ENCODE measurements around the gene CELSR1. TPM values are rescaled to one million over a fixed set of nuclear protein-coding genes. Genes with fewer than 3 reads are reported as not detected.

CELSR1 gene
- total RNA-seq, 1 experiment from 2014 or later: 14.2 TPM

- H3K36me3 ChIP-seq (ENCODE audit: low read depth, low read length): peaks cover 5% of the 10 kb centered on the region; the same call in 1 of the 2 replicates
- no peaks in the 10 kb centered on the region for H3K27me3 ChIP-seq (ENCODE audit: low read length)
- no peaks in the 10 kb centered on the region for H3K79me2 ChIP-seq (ENCODE audit: low read length)
- POLR2A ChIA-PET (ENCODE audit: unreplicated experiment): no interaction called here
- no peak overlapping the region for H3K4me3 ChIP-seq (ENCODE audit: low read length)
- BruUV-seq (replicated peaks): no TSS peak
- H3K9me2 ChIP-seq (replicated peaks; ENCODE audit: low read length): no peaks in the 10 kb centered on the region
- no peaks in the 10 kb centered on the region for H4K20me1 ChIP-seq (ENCODE audit: low read length)
- H3K9ac ChIP-seq (ENCODE audit: low read length): no peak overlapping the region
- H3K4me1 ChIP-seq (ENCODE audit: insufficient read depth, low read length): no peaks in the 10 kb centered on the region
- ATAC-seq: no peak
- H3K9me3 ChIP-seq (ENCODE audit: low read length): no peaks in the 10 kb centered on the region
- TF ChIP-seq CTCF (conservative IDR thresholded peaks at IDR 0.05; ENCODE audit: low read depth, low read length): no peak
- TF ChIP-seq EZH2 (IDR thresholded peaks at IDR 0.05; ENCODE audit: low read length, unreplicated experiment): no peak
- no peak for TF ChIP-seq EZH2phosphoT487 (IDR thresholded peaks at IDR 0.05; ENCODE audit: borderline replicate concordance, low read length)
- no peak overlapping the region for H3K27ac ChIP-seq (ENCODE audit: low read length)
- H2AFZ ChIP-seq (ENCODE audit: low read length): no peak overlapping the region
- no peak for DNase-seq
- CTCF ChIA-PET: no interaction called here
- H3F3A ChIP-seq (ENCODE audit: low read length, unreplicated experiment): no peaks in the 10 kb centered on the region
- H3K4me2 ChIP-seq (ENCODE audit: low read length): no peak overlapping the region
- intact Hi-C loops (cut with micrococcal nuclease): no loop called here
Measured at GRCh38 chr22:46328797-46329196, 208.6 kb downstream of the CELSR1 start.

- Histone ChIP-seq H3K9me3 (ENCODE audit: low read length) (no peaks in the 10 kb centered on the region), H3K27me3 (ENCODE audit: low read length) (no peaks in the 10 kb centered on the region), H3K4me3 (ENCODE audit: low read length) (no peak overlapping the region), H3F3A (ENCODE audit: low read length, unreplicated experiment) (no peaks in the 10 kb centered on the region), H3K36me3 (ENCODE audit: low read depth, low read length) (peaks cover 5% of the 10 kb centered on the region; the same call in 1 of the 2 replicates), H3K9ac (ENCODE audit: low read length) (no peak overlapping the region), H2AFZ (ENCODE audit: low read length) (no peak overlapping the region), H3K27ac (ENCODE audit: low read length) (no peak overlapping the region), H3K9me2 (replicated peaks; ENCODE audit: low read length) (no peaks in the 10 kb centered on the region), H3K4me2 (ENCODE audit: low read length) (no peak overlapping the region), H3K79me2 (ENCODE audit: low read length) (no peaks in the 10 kb centered on the region), H4K20me1 (ENCODE audit: low read length) (no peaks in the 10 kb centered on the region), H3K4me1 (ENCODE audit: insufficient read depth, low read length) (no peaks in the 10 kb centered on the region)
- no TSS peak for BruUV-seq (replicated peaks)
- ATAC-seq (no peak), DNase-seq (no peak)
- TF ChIP-seq CTCF (conservative IDR thresholded peaks at IDR 0.05; ENCODE audit: low read depth, low read length) (no peak), EZH2phosphoT487 (IDR thresholded peaks at IDR 0.05; ENCODE audit: borderline replicate concordance, low read length) (no peak), EZH2 (IDR thresholded peaks at IDR 0.05; ENCODE audit: low read length, unreplicated experiment) (no peak)
- POLR2A ChIA-PET (ENCODE audit: unreplicated experiment): no interaction called here
- CTCF ChIA-PET: no interaction called here
- intact Hi-C loops (cut with micrococcal nuclease): no loop called here
Measured at GRCh38 chr22:46327691-46328465, 209.5 kb downstream of the CELSR1 start.

- no peaks in the 10 kb centered on the region for H3K79me2 ChIP-seq (ENCODE audit: low read length)
- H3K4me2 ChIP-seq (ENCODE audit: low read length): no peak overlapping the region
- BruUV-seq (replicated peaks): no TSS peak
- no peak for DNase-seq
- no peaks in the 10 kb centered on the region for H3K9me3 ChIP-seq (ENCODE audit: low read length)
- H3K36me3 ChIP-seq (ENCODE audit: low read depth, low read length): peaks cover 5% of the 10 kb centered on the region; the same call in 1 of the 2 replicates
- ChIA-PET CTCF (no interaction called here), POLR2A (ENCODE audit: unreplicated experiment) (no interaction called here)
- H3K4me1 ChIP-seq (ENCODE audit: insufficient read depth, low read length): no peaks in the 10 kb centered on the region
- H2AFZ ChIP-seq (ENCODE audit: low read length): no peak overlapping the region
- no peak overlapping the region for H3K4me3 ChIP-seq (ENCODE audit: low read length)
- no peaks in the 10 kb centered on the region for H3K9me2 ChIP-seq (replicated peaks; ENCODE audit: low read length)
- H3K27ac ChIP-seq (ENCODE audit: low read length): no peak overlapping the region
- intact Hi-C loops (cut with micrococcal nuclease): no loop called here
- no peak for TF ChIP-seq EZH2phosphoT487 (IDR thresholded peaks at IDR 0.05; ENCODE audit: borderline replicate concordance, low read length)
- TF ChIP-seq EZH2 (IDR thresholded peaks at IDR 0.05; ENCODE audit: low read length, unreplicated experiment): no peak
- no peak for TF ChIP-seq CTCF (conservative IDR thresholded peaks at IDR 0.05; ENCODE audit: low read depth, low read length)
- no peaks in the 10 kb centered on the region for H3F3A ChIP-seq (ENCODE audit: low read length, unreplicated experiment)
- ATAC-seq: no peak
- no peaks in the 10 kb centered on the region for H4K20me1 ChIP-seq (ENCODE audit: low read length)
- no peaks in the 10 kb centered on the region for H3K27me3 ChIP-seq (ENCODE audit: low read length)
- H3K9ac ChIP-seq (ENCODE audit: low read length): no peak overlapping the region
Measured at GRCh38 chr22:46326066-46326680, 211.2 kb downstream of the CELSR1 start.

All from PC-3 (cell line).